K562 (cell line): ENCODE measurements around the gene HRC. TPM values are rescaled to one million over a fixed set of nuclear protein-coding genes. Genes with fewer than 3 reads are reported as not detected.

Source experiments
- EHMT2 ChIP-seq: fragments of 450-650 bp; IDR thresholded peaks from 2 replicates; pipeline ENCODE4 v1.6.1; 2018; ENCODE audit warnings: antibody characterized with exemption
- L3MBTL2 ChIP-seq: fragments of 450-650 bp; IDR thresholded peaks from 2 replicates; pipeline ENCODE4 v1.6.1; 2016; ENCODE audit warnings: mild to moderate bottlenecking, moderate library complexity
- NR2C2 ChIP-seq, 2 experiments: fragments of 200-800 bp in 1 of 2; sonication (Bioruptor generic) in 1 of 2; sonication (generic) in 1 of 2; formaldehyde crosslinking in 1 of 2; IDR thresholded peaks; 2 replicates each; pipeline versions ENCODE4 v1.6.1 to v1.8.0; 2016 to 2022; ENCODE audit warnings: mild to moderate bottlenecking in 1 of 2, missing compliant biosample characterization in 1 of 2, missing genetic modification characterization in 1 of 2, missing genetic modification reagents in 1 of 2
- ZNF217 ChIP-seq: sonication (generic); formaldehyde crosslinking; IDR thresholded peaks from 2 replicates; pipeline ENCODE4 v1.8.0; 2022; ENCODE audit warnings: mild to moderate bottlenecking, missing genetic modification reagents
- ZNF41 ChIP-seq: fragments of 250-450 bp; sonication (Bioruptor Pico); conservative IDR thresholded peaks from 2 replicates; pipeline ENCODE4 v1.4.0; 2020; ENCODE audit warnings: mild to moderate bottlenecking
- polyA plus RNA-seq, 8 experiments: library from polyadenylated mRNA; depleted of rRNA in 4 of 8; stranded (reverse) in 5 of 8; unstranded in 3 of 8; fragments of >200 nt; fragmentation: Nextera tagmentation in 2 of 8; fragmentation: Illumina TruSeq in 1 of 8; extraction: Ambion mirVana in 2 of 8; extraction: Trizol in 1 of 8; gene quantifications; 2 replicates each; pipeline versions ENCODE4 v1.2.1 to v1.2.3, GENCODE V29; 2011 to 2014; ENCODE audit warnings: inconsistent platforms in 1 of 8, missing spikeins in 1 of 8
- total RNA-seq, 7 experiments: library from RNA; depleted of rRNA in 6 of 7; stranded (reverse); fragments of >200 nt in 6 of 7; fragmentation: Illumina TruSeq in 2 of 7; extraction: Trizol in 2 of 7; gene quantifications; 2 replicates each; pipeline versions ENCODE4 v1.2.1 to v1.2.3, GENCODE V29; 2011 to 2021; ENCODE audit warnings: low replicate concordance in 1 of 7
- TF ChIP-seq, protein P1 (sequence below), 2 experiments: fragments of 450-650 bp; formaldehyde crosslinking in 1 of 2; IDR thresholded peaks; 2 replicates each; pipeline versions ENCODE4 v1.4.0 to v1.6.1; 2014 to 2020; ENCODE audit warnings: mild to moderate bottlenecking in 2 of 2, borderline replicate concordance in 1 of 2, low read depth in 1 of 2
- TF ChIP-seq, protein P2 (sequence below): fragments of 250-450 bp; sonication (Bioruptor Pico); IDR thresholded peaks from 2 replicates; pipeline ENCODE4 v1.4.0; 2020; ENCODE audit warnings: mild to moderate bottlenecking, moderate library complexity
- TF ChIP-seq, protein P3 (sequence below): sonication (generic); formaldehyde crosslinking; IDR thresholded peaks from 2 replicates; pipeline ENCODE4 v1.8.1; 2023; ENCODE audit warnings: mild to moderate bottlenecking, missing genetic modification reagents
- TF ChIP-seq, protein P4 (sequence below), 3 experiments: fragments of 200-800 bp in 1 of 3; sonication (Bioruptor generic) in 1 of 3; sonication (generic) in 1 of 3; formaldehyde crosslinking in 1 of 3; IDR thresholded peaks; 2 replicates each; pipeline versions ENCODE4 v1.6.1 to v1.8.0; 2016 to 2022; ENCODE audit warnings: mild to moderate bottlenecking in 2 of 3, missing compliant biosample characterization in 2 of 3, missing genetic modification characterization in 2 of 3, missing genetic modification reagents in 1 of 3

Gene HRC
- total and polyA plus RNA-seq, 9 of the 15 experiments (the other 6 are each of a cell fraction or from before 2014, with no cell fraction given), result 0.66 to 18.7 (median 13.1) TPM

DNA sequence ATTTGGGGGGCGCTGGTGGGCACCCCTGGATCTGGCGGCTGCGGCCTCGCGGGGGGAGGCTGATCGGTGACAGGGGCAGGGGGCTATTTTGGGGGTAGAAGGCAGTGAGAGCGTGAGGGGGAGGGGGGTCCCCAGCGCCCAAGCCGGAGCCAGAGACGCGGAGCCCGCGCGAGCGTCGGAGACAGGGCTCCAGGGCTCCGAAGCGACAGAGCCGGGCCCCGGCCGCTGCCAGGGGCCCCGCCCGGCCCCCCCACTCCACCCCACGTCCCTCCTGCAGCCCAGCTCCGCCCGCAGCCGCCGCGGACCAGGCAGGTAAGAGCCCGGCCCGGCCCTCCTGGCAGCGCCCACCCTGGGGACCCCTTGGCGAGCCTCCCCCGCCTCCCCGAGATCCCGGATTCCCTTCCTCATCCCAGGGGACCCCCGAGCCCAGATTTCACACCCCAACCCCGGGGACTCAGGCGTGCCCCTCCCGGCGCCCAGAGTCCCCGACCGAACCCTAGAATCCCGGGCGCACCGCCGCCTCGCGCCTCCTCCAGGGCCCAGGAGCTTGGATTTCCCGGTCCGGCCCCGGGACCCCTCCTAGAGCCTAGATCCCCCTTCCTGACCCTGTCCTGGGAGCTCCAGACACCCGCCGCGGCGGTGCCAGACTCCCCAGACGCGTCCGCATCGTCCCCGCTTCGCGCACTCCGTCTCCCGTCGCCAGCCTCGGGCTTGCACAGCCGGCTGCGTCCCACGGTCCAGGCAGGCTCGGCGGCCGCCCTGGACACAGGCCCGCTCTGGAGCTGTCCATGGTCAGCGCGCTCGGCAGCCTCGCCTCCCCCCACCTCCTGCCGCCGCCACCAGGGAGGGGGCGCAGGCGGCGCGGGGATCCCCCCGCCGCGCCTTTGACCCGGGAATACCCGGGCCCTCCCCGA lies 35.5 kb downstream of the HRC start, which contains the start of gene PPFIA3 (continued):
- TF ChIP-seq, protein P1, sequence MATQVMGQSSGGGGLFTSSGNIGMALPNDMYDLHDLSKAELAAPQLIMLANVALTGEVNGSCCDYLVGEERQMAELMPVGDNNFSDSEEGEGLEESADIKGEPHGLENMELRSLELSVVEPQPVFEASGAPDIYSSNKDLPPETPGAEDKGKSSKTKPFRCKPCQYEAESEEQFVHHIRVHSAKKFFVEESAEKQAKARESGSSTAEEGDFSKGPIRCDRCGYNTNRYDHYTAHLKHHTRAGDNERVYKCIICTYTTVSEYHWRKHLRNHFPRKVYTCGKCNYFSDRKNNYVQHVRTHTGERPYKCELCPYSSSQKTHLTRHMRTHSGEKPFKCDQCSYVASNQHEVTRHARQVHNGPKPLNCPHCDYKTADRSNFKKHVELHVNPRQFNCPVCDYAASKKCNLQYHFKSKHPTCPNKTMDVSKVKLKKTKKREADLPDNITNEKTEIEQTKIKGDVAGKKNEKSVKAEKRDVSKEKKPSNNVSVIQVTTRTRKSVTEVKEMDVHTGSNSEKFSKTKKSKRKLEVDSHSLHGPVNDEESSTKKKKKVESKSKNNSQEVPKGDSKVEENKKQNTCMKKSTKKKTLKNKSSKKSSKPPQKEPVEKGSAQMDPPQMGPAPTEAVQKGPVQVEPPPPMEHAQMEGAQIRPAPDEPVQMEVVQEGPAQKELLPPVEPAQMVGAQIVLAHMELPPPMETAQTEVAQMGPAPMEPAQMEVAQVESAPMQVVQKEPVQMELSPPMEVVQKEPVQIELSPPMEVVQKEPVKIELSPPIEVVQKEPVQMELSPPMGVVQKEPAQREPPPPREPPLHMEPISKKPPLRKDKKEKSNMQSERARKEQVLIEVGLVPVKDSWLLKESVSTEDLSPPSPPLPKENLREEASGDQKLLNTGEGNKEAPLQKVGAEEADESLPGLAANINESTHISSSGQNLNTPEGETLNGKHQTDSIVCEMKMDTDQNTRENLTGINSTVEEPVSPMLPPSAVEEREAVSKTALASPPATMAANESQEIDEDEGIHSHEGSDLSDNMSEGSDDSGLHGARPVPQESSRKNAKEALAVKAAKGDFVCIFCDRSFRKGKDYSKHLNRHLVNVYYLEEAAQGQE (IDR thresholded peaks at IDR 0.05; ENCODE audit: borderline replicate concordance), result peak; percentile 99
- TF ChIP-seq, protein P1 (CRISPR knock-in tag; IDR thresholded peaks at IDR 0.05; ENCODE audit: low read depth), result peak; percentile 98
- TF ChIP-seq NR2C2 (CRISPR knock-in tag; IDR thresholded peaks at IDR 0.05), result 0 out of 2 replicates have a peak, but pooled peaks have one; percentile 25
- no peak for TF ChIP-seq NR2C2 (tag; IDR thresholded peaks at IDR 0.05)
- TF ChIP-seq EHMT2, result peak; percentile 96
- no peak for TF ChIP-seq ZNF41 (CRISPR knock-in tag)
- TF ChIP-seq, protein P2, sequence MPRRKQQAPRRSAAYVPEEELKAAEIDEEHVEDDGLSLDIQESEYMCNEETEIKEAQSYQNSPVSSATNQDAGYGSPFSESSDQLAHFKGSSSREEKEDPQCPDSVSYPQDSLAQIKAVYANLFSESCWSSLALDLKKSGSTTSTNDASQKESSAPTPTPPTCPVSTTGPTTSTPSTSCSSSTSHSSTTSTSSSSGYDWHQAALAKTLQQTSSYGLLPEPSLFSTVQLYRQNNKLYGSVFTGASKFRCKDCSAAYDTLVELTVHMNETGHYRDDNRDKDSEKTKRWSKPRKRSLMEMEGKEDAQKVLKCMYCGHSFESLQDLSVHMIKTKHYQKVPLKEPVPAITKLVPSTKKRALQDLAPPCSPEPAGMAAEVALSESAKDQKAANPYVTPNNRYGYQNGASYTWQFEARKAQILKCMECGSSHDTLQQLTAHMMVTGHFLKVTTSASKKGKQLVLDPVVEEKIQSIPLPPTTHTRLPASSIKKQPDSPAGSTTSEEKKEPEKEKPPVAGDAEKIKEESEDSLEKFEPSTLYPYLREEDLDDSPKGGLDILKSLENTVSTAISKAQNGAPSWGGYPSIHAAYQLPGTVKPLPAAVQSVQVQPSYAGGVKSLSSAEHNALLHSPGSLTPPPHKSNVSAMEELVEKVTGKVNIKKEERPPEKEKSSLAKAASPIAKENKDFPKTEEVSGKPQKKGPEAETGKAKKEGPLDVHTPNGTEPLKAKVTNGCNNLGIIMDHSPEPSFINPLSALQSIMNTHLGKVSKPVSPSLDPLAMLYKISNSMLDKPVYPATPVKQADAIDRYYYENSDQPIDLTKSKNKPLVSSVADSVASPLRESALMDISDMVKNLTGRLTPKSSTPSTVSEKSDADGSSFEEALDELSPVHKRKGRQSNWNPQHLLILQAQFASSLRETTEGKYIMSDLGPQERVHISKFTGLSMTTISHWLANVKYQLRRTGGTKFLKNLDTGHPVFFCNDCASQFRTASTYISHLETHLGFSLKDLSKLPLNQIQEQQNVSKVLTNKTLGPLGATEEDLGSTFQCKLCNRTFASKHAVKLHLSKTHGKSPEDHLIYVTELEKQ (CRISPR knock-in tag), result no peak
- TF ChIP-seq ZNF217 (CRISPR knock-in tag), result no peak
- TF ChIP-seq, protein P3, sequence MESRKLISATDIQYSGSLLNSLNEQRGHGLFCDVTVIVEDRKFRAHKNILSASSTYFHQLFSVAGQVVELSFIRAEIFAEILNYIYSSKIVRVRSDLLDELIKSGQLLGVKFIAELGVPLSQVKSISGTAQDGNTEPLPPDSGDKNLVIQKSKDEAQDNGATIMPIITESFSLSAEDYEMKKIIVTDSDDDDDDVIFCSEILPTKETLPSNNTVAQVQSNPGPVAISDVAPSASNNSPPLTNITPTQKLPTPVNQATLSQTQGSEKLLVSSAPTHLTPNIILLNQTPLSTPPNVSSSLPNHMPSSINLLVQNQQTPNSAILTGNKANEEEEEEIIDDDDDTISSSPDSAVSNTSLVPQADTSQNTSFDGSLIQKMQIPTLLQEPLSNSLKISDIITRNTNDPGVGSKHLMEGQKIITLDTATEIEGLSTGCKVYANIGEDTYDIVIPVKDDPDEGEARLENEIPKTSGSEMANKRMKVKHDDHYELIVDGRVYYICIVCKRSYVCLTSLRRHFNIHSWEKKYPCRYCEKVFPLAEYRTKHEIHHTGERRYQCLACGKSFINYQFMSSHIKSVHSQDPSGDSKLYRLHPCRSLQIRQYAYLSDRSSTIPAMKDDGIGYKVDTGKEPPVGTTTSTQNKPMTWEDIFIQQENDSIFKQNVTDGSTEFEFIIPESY (CRISPR knock-in tag), result no peak
- TF ChIP-seq, protein P4, sequence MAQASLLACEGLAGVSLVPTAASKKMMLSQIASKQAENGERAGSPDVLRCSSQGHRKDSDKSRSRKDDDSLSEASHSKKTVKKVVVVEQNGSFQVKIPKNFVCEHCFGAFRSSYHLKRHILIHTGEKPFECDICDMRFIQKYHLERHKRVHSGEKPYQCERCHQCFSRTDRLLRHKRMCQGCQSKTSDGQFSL (CRISPR knock-in tag; IDR thresholded peaks at IDR 0.05), result peak; percentile 90
- TF ChIP-seq, protein P4 (tag; IDR thresholded peaks at IDR 0.05), result peak in 1 of 2 experiments; percentile 52; a peak in 1 of 4 replicates
- peak; percentile 83 for TF ChIP-seq L3MBTL2
